ENCODE results near the gene GAB3. TPM values are rescaled to one million over a fixed set of nuclear protein-coding genes. Genes with fewer than 3 reads are reported as not detected.

The GAB3 gene, protein sequence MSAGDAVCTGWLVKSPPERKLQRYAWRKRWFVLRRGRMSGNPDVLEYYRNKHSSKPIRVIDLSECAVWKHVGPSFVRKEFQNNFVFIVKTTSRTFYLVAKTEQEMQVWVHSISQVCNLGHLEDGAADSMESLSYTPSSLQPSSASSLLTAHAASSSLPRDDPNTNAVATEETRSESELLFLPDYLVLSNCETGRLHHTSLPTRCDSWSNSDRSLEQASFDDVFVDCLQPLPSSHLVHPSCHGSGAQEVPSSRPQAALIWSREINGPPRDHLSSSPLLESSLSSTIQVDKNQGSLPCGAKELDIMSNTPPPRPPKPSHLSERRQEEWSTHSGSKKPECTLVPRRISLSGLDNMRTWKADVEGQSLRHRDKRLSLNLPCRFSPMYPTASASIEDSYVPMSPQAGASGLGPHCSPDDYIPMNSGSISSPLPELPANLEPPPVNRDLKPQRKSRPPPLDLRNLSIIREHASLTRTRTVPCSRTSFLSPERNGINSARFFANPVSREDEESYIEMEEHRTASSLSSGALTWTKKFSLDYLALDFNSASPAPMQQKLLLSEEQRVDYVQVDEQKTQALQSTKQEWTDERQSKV
- 2.4 and 3.5 TPM in 2 replicates for total RNA-seq

DNA sequence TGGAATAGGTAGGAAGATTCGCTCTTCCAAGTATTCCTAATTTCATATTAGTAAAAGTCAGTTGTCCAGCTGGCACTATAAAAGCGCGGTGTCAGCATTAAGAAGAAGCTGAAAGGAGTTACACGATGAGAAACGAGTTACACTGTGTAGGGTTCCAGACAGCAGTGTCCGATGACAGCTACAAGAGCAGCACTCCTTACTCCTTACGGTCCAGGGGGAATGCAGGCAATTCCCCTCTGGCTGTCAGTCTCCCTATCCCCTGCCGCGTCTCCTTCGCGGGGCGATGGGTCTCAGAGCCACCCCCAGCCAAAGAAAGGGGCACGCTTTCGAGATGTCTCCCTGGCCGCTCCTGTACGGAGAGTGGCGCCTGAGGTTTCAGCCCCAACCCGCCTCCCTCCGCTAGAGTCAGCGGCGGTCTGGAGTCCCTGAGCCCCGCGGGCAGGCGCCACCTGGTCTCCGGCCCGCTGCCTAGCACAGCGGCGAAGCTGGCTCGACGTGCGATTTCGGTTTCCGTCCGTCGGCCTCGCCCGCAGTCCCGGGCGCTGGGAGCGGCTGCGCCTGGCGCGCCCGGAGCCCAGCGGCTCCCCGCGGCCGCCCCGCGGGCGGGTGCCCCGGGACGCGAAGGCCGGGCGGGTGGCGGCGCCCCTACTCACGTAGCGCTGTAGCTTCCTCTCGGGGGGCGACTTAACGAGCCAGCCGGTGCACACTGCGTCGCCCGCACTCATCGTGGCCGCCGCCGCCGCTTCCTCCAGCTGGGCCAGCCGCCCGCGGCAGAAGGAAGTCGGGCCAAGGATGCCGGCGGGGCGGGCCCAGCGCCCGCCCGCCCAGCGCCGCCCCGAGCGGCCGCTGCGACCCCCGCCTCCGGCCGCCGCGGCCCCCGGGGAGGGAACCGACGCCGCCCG lies at the start of gene GAB3:
Gene GAB3, minus strand, starts transcription at position 777 of the 902 bp plus-strand sequence. Its CDS starts 52 bp downstream, at position 725.

DNA sequence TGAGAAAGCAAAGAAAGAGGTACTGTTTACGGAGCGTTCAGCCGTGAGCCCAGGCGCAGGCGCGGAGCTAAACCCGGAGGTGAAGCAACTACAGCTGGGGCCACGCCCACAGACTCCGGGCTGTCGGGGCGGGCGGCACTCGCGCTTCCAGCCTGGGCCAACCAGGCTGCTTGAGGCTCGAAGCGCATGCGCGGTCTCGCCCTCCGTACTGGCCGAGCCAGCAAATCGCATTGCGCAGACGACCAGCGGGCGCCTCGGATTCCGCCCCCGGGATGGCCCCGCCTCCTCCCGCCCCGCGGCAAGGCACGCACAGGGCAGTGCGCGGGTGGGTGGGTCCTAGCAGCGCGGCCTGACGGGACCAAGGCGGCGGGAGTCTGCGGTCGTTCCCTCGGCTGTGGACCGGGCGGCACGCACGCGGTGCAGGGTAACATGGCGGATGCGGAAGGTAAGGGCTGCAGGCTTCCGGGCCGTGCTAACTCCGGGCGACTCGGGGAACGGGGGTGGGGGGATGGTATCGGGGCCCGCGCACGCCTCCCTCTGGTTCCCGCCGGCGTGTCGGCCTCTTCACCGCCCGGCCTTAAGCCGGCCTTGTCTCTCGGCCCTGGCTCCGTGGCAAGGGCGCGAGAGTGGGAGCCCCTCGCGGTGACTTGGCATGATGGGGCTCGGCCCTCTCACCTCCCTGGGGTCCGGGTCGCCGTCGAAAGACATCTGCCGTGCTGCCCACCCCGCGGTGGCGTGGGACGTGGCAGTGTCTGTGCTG lies 11.8 kb upstream of the GAB3 start, which contains the start of gene DKC1:
Gene DKC1, plus strand, starts transcription at position 328 of the 760 bp plus-strand sequence. Its CDS starts 102 bp downstream, at position 430.

GRCh38 chrX:154653413-154653812 lies 97.5 kb downstream of the GAB3 start, which contains the start of gene CTAG2:
TSS of gene CTAG2 (minus strand) at chrX:154653579. CDS start at chrX:154653515, 64 bp downstream.

Other genes starting within 250 kb of the GAB3 start
- gene FAM3A, start 234.8 kb downstream of the GAB3 start, total RNA-seq = 34.4 and 35.0 TPM in 2 replicates
- gene G6PD, start 204.2 kb downstream of the GAB3 start, total RNA-seq = 52.6 and 106 TPM in 2 replicates
- gene IKBKG, start 203.5 kb downstream of the GAB3 start, total RNA-seq = 13.7 TPM in 2 replicates
- not detected in 2 replicates for gene CTAG1A, start 165.9 kb downstream of the GAB3 start, total RNA-seq
- gene CTAG1B, start 131.8 kb downstream of the GAB3 start, total RNA-seq = not detected in 2 replicates
- gene CTAG2, start 97.5 kb downstream of the GAB3 start, total RNA-seq = 0.65 and 3.3 TPM in 2 replicates
- 36.2 and 53.6 TPM in 2 replicates for gene DKC1, start 11.8 kb upstream of the GAB3 start, total RNA-seq
- 13.4 and 17.9 TPM in 2 replicates for gene MPP1, start 54.4 kb upstream of the GAB3 start, total RNA-seq
- not detected in 2 replicates for gene SMIM9, start 83.6 kb upstream of the GAB3 start, total RNA-seq
- gene F8A1, start 135.3 kb upstream of the GAB3 start, total RNA-seq = 1.8 and 4.6 TPM in 2 replicates

Measured in smooth muscle cell of the umbilical artery (primary cell).